Right lobe of liver (tissue), 6 donors: Measurements from ENCODE around the gene STOM. TPM values are rescaled to one million over a fixed set of nuclear protein-coding genes. Genes with fewer than 3 reads are reported as not detected.
A peak's percentile ranks its signal among the peaks of the same experiment; 100 is the strongest.

Experiments used
- ATAC-seq, 4 donors: fragments of 200-7000 bp; cut with Tn5 transposase; one replicate each; pipeline ENCODE4 v1.9.1; 2020; ENCODE audit warnings: mild to moderate bottlenecking in 4 of 4, moderate library complexity in 4 of 4
- DNase-seq, 3 donors: peaks; one replicate each; pipeline ENCODE4 v3.0.0-alpha.2; 2020
- H3K27ac ChIP-seq, 3 donors: fragments of 200-600 bp; one replicate each; pipeline ENCODE4 v1.8.0; 2022
- H3K27me3 ChIP-seq, 2 donors: fragments of 200-600 bp; one replicate each; pipeline ENCODE4 v1.8.0; 2022
- H3K36me3 ChIP-seq, 4 donors: fragments of 200-600 bp; sonication (generic) in 1 of 4; one replicate each; pipeline versions ENCODE4 v1.5.1 to v1.8.0; 2017 to 2022; ENCODE audit warnings: control low read depth in 1 of 4
- H3K4me1 ChIP-seq, 4 donors: fragments of 200-600 bp; sonication (generic) in 1 of 4; one replicate each; pipeline versions ENCODE4 v1.5.1 to v1.8.0; 2017 to 2022; ENCODE audit warnings: control low read depth in 1 of 4
- H3K4me3 ChIP-seq, 3 donors: fragments of 200-600 bp; one replicate each; pipeline ENCODE4 v1.8.0; 2022
- H3K9me3 ChIP-seq, 4 donors: fragments of 200-600 bp; sonication (generic) in 1 of 4; one replicate each; pipeline versions ENCODE4 v1.5.1 to v1.8.0; 2017 to 2022; ENCODE audit warnings: control low read depth in 1 of 4
- CTCF ChIP-seq, 4 donors: fragments of 200-600 bp in 3 of 4; fragments of 450-650 bp in 1 of 4; IDR thresholded peaks; one replicate each; pipeline versions ENCODE4 v1.5.1 to v1.8.0; 2016 to 2022; ENCODE audit warnings: antibody characterized with exemption in 4 of 4, mild to moderate bottlenecking in 2 of 4
- POLR2A ChIP-seq: fragments of 450-650 bp; IDR thresholded peaks from one replicate; pipeline ENCODE4 v1.6.1; 2017; ENCODE audit warnings: antibody characterized with exemption, mild to moderate bottlenecking
- WGBS: methylation state at CpG from one replicate; pipeline ENCODE4 v1.1.6; 2018; ENCODE audit warnings: low coverage, low lambda C conversion rate; ENCODE audit not compliant: insufficient coverage; ENCODE audit errors: missing lambda C conversion rate; 5-methylcytosine and 5-hydroxymethylcytosine counted together
- intact Hi-C, 2 donors: fragments of 100-400 bp; cut with DNase I; formaldehyde crosslinking; loops; one replicate each; pipeline versions ENCODE4 v1.11.2 to v1.14.1; 2022
- total RNA-seq, 6 experiments: library from RNA; depleted of rRNA in 2 of 6; stranded (reverse); fragments of >200 nt in 2 of 6; fragmentation: NEBNext Ultra II Directional in 3 of 6; extraction: Animal tissue kit (Norgen Biotek cat#: 25700) in 3 of 6; gene quantifications; one replicate each; pipeline versions ENCODE4 v1.1.0 to v1.2.4, GENCODE V29; 2016 to 2023
- donor health status: DM: no; HTN: yes; CAD: no.
- donor health status: DM: no; HTN: no; CAD: no.
- donor health status: DM: no; HTN: no; CAD: no.
- donor health status: DM: no; HTN: yes; CAD: no.
- donor health status: DM: no; HTN: yes; CAD: no.

Gene STOM
- total RNA-seq, 6 experiments from 2014 or later, result 232 to 655 (median 443) TPM

GRCh38 chr9:121386442-121387175, 16.6 kb upstream of the STOM start:
- ATAC-seq, result no peak
- Histone ChIP-seq H3K36me3 (no peaks in the 10 kb centered on the region), H3K4me3 (no peak overlapping the region), H3K4me1 (no peaks in the 10 kb centered on the region), H3K27me3 (no peaks in the 10 kb centered on the region), H3K9me3 (no peaks in the 10 kb centered on the region), H3K27ac (no peak overlapping the region)
- intact Hi-C loops, result no loop called here
- TF ChIP-seq CTCF (IDR thresholded peaks at IDR 0.05) (no peak), POLR2A (no peak)
- no peak for DNase-seq
- WGBS, result 79% methylated on average over 2 of the region's 2 CpGs

GRCh38 chr9:121383715-121384114, 13.7 kb upstream of the STOM start:
- WGBS, result 55% methylated on average over 6 of the region's 6 CpGs
- ATAC-seq, result no peak

GRCh38 chr9:121380846-121381245, 10.8 kb upstream of the STOM start:
- intact Hi-C loops, result no loop called here
- no peaks in the 10 kb centered on the region for H3K27me3 ChIP-seq
- no peak for DNase-seq
- H3K27ac ChIP-seq, result no peak overlapping the region
- TF ChIP-seq CTCF (IDR thresholded peaks at IDR 0.05) (no peak), POLR2A (no peak)
- no peak for ATAC-seq
- H3K9me3 ChIP-seq, result no peaks in the 10 kb centered on the region
- H3K36me3 ChIP-seq, result no peaks in the 10 kb centered on the region
- no peak overlapping the region for H3K4me3 ChIP-seq
- H3K4me1 ChIP-seq, result no peaks in the 10 kb centered on the region

More at GRCh38 chr9:121383715-121384114, 13.7 kb upstream of the STOM start:
- Histone ChIP-seq H3K27me3 (no peaks in the 10 kb centered on the region), H3K4me3 (no peak overlapping the region), H3K4me1 (no peaks in the 10 kb centered on the region), H3K27ac (no peak overlapping the region), H3K9me3 (no peaks in the 10 kb centered on the region), H3K36me3 (no peaks in the 10 kb centered on the region)
- no peak for DNase-seq
- TF ChIP-seq POLR2A, result no peak
- TF ChIP-seq CTCF (IDR thresholded peaks at IDR 0.05), result no peak
- intact Hi-C loops, result no loop called here

- intact Hi-C loops, result no loop called here
- no peak for TF ChIP-seq POLR2A
- peak; percentile 52 to 61 (median 56) for TF ChIP-seq CTCF (IDR thresholded peaks at IDR 0.05)
- H3K36me3 ChIP-seq, result no peaks in the 10 kb centered on the region
Observed at GRCh38 chr9:121376214-121376830, 6.3 kb upstream of the STOM start.

More at GRCh38 chr9:121376214-121376830, 6.3 kb upstream of the STOM start:
- DNase-seq (no peak), ATAC-seq (peak in 1 of 4 donors; percentile 16)
- peaks cover 0 to 32% (median 15%) of the 10 kb centered on the region in 4 donors for H3K4me1 ChIP-seq
- H3K27ac ChIP-seq, result no peak overlapping the region
- no peaks in the 10 kb centered on the region for H3K27me3 ChIP-seq
- no peaks in the 10 kb centered on the region for H3K9me3 ChIP-seq
- 83% methylated on average over 4 of the region's 4 CpGs for WGBS
- no peak overlapping the region for H3K4me3 ChIP-seq
